ENCODE measurements around the gene KRT33A.
"Not testable (repeated sequence)": the region's sequence is repeated elsewhere in the genome, so short reads cannot be mapped to it uniquely, and the experiment has no call there.

Gene KRT33A

DNA sequence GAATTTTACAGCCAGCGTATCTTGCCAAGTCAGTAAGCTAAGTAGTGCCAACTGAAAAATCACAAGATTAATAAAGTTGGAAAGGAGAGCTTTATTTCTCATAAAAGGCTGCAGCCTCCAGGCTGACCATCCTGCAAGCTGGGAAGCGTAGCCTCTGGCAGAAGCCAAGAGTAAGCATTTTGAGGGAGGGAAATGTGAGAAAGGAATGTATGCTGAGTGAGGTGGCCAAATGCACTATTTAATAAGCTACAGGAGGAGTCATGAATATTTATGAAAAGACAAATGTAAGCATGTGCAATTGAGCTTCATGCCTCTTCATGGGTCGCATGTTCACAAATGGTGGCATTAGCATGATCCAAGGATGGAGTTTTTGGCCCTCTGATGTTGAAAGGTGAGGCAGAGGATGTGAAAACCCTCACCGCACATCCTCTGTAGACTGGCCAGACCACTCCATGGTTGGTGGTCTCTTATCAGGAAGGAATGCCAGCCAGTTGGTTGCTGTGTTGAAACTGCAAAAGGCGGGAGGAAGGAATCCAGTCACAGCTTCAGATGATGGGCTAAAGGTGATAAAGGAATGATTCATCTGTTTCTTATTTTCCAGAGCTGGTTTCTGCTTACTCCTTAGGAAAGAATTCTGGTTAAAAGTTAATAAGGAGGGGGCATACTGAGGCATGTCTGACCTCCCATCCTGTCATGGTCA, 9.8 kb upstream of the KRT33A start:
- no peak for DNase-seq

DNA sequence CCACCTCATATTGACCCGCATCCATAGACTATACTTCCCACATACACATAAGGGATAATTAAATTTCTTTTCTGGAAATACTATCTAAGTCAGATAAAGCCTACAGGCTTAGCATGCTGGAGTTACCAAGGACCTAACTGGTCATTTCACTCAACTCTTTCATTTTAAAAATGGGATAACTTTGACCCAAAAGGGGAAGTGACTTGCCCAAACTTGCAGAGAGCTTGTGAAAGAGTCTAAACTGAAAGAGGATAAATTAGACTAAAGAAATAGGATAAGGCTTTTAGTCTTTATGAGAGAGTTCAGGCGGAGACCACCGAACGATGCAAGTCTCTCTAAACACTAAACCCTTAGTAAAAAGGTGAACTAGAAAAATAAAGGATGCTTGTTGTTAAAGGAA, 3.9 kb upstream of the KRT33A start:
- DNase-seq, result no peak

DNA sequence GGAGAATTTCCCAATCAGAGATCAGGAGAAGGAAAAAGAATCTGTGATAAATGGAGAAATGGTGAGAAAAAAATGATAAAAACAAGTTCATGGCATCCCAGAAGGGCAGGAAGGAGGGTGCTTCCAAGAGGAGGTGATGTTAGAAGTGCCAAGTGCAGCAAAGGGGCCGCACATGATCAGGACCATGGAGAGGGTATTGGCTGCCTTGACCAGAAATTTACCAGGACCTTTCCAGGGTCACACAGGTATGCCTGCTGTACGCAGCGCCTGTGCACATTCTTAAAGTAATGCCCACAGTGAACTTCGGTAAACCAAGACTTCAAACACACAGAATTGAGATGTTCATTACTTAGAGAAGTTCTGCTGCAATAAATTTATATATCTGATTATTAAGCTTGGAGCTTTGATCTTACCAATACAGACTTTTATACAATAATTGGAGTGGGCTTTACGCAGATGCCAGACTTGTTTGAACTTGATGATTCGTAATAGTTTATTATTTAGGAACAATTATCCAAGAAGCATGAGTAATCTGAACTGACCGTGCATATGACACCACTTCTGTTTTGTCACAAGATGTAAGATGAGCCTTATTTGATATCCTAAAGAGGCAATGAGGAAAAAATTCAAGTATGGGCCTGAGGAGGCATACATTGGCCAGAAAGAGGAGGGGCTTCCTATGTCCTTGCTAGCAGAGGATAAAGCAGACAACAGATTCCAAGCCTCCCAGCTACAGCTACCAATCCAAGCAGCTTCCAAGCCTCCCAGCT, 2.2 kb upstream of the KRT33A start:
- DNase-seq, result no peak

DNA sequence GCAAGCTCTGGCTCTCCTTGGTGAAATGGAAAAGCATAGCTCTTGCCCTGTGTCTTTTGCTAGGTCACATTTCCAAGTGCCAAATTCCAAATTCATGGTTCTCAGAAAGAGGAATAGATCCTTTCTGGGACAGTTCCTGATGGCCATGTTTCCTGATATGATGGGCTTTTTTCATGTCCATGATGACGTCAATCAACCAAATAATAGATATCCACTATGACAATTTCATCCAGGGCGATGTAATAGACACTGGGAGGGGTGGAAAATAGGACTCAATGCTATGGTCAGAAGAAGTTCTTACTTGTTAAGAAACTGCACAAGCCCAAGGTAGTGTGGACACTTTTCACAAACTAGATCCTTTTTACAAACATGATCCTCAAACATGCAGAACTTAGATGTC, 549 bp upstream of the KRT33A start:
- no peak for DNase-seq

DNA sequence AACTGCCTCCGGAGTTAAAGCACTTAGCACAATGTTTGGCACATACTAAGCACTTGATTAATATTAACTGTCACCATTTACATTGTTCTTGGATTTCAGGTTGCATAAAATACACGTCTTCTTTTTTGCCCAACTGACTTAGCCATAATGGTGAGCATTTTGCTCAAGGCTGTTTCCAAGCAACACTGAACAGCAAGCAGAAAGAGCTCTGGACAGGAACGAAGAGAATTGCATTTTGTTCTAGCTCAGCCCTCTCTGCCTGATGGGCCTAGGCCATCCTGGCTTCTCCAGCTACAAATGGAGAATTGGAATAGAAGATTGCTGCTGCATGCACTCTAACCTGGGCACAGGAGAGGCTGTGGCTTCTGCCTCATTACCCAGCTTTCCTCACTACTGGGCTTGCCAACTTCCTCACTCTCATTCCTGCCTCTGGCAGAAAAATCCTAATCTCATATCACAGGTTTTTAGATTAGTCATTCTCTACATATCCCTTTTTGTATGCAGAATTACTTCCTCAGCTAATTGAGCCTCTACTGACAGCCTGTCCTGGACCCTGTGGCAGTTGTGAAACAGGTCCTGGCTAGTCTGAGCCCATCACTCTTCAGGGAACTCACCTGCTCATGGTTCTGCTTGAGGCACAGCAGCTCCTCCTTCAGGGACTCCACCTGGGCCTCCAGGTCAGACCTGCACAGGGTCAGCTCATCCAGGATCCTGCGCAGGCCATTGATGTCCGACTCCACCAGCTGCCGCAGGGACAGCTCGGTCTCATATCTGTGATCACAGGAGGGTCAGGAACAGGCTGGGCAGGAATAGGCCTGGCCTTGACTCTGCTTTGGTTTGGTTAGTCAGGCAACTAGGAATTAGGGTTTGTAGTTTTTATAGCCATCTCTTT, 2.5 kb downstream of the KRT33A start:
- DNase-seq, result no peak

DNA sequence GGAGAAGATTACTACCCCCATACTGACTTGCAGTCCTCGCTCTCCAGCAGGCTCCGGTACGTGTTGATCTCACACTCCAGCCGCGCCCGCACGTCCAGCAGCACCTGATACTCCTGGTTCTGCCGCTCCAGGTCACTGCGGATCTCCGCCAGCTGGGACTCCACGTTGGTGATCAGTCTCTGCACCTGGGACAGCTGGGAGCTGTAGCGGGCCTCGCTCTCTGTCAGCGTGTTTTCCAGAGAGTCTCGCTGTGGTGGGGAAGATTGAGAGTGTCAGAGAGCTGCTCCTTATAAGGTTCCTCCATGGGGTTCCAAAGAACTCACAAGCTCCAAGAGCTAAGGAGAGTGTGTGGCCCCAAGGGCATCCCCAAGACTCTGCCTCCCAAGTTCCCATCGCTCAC, 4.2 kb downstream of the KRT33A start:
- not testable (repeated sequence) for DNase-seq

DNA sequence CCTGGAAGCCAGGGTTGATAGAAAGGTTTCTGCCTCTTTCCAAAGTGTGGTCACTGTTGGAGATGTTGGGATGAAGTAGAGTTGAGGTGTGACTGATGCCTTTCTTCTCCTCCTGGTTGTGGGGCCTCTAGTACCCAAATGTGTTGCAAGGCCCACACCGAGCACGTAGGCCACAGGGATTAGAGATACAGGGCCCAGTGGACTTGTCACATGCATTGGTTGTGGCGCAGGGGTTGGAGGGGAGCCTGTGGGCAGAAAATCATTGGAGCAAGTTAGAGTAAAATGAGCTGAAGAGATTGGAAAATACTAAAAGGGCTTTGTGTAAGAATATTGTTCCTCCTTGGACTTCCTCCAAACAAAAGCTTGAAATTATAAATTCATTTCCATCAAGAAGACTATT, 4.6 kb downstream of the KRT33A start:
- no peak for DNase-seq

DNA sequence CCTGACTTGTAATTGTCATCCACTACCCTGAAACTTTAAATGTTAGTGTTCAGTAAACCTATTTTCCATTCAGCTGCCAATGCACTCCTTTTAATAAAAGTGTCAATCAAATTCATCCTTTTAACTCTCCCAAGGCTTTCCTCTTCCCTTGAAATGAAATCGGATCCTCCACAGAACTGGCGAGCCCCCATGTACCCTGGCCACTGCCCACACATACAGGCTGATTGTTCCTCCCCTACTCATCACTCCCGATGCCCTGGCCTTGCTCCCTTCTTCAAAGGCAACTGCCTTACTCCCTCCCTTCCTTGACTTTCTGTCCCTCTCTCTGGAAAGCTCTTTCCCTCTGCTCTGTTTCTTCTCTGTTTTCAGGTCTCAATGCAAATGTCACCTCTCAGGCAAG, 7.6 kb downstream of the KRT33A start:
- DNase-seq, result no peak

DNA sequence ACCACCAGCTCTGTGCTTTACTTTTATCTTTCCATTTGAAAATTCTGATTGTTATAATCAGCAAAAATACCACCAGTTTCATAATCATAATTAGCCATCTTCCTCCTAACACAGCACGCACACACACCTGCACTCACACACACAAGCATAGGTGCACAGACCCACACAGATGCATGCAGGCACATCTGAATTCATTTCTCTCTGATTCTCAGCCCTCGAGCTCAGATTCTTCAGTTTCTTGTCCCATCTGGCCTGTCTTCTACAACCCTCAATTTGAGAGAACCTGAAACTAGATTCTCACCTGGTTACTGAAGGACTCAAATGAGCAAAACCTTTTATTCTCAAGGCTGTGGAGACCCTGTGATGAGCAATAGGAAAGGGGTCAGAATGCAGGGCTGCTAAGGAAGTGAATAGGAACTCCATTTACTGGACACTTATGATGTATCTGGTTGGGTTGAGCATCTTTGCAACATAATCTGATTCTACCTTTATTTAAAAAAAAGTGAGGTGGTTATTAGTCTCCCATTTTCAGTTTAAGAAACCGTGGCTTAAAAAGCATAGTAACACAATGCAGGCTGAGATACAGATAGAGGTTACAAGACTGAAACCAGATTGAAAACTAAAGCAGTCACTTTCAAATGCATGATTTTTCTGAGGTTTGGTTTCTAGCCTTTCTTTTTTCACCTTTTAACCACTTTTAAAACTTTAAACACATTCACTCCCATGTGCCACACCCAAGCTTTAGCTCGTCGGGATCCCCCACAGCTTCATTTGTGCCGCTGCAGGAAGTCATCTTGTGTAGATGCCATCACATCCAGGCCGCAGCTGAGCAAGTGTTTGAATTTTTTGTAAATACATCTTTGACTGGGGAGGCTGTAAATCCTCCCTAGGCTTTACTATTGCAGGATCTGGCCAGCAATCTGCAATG, 9.4 kb downstream of the KRT33A start:
- peak; percentile 79 for DNase-seq

DNA sequence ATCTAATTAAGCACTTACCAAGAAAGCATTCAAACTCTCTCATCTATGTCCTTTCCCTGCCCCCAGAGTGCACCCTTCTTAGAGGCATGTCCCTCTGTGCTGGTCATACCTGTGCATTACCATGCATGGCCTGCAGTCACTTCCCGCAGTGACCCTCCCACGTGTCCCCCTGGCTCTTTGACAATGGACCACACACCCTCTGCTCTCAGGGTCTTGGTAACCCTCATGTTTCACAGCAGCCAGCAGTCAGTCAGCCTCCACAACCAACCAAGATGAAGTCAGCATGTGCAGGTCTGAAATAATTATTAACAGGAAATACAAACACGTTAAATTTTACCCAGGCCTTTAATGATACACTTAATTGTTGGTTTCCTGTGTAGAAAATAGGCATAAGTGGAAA, 10.1 kb downstream of the KRT33A start:
- no peak for DNase-seq

DNA sequence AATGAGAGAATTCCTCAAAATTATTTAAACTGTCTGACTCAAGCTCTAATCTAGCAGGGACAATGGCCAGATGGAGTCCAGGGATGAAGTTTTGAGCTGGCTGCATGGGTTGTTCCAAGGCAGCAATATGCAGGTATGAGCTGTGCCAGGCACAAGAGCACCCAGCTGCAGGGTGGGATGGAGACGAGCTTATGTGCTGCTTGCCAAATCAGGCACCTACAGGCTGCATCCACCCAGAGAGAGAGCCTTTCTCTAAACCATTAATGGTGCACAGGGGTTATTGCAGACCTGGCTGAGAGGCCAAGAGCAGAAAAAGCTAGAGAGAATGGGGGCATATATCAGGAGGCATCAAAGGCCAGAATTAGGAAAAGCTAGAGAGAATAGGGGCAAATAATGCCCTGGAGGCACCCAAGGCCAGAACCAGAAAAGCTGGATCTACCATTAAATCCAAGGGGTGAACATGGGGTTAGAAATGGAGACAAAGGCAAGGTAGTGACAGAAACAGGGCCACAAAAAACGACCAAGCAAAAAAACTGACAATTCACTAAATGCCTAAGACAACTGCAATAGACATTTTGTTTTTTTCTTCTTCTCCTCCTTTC, 11.0 kb downstream of the KRT33A start:
- DNase-seq, result no peak

DNA sequence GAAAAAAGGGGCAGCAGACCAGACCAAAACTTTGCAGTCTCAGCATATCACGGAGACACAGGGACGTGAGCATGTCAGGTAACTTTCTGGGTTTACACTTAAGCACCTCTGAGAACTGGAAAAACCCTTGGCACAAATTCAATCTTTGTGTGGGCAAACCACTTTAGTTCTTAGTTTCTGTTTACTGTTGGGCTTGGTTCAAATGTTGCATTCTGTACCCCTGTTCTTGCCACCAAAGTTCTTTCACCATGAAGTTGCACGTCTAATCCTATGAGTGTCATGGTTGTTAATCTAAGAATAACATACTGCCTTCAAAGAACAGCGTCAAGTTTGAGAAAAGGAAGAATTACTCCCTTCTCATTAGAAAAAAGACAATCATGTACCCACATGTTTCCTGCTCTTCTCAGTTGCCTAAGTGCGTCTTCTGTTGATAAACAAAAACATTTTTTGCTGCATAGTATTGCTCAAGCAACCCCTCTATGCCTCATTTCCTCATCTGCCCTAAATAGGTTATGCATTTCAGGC, 11.6 kb downstream of the KRT33A start:
- peak; percentile 74 for DNase-seq

DNA sequence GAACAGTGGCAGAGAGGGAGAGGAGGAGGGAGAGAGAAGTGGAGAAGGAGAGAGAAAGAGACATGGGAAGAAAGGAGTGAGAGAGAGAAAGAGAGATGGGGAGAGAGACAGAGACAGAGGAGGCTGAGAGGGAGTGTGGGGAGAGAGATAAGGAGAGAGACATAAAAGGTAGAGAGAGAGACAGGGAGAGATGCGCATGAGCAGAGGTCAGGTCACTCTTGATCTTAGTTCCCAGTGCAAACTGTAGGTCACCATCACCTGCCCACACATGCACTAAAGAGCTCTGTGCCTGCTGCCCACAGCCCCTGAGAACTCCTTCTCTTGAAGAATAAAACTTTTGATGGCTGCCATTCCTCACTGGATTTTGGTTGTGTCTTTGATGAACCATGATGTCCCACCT, 14.9 kb downstream of the KRT33A start:
- DNase-seq, result no peak

DNA sequence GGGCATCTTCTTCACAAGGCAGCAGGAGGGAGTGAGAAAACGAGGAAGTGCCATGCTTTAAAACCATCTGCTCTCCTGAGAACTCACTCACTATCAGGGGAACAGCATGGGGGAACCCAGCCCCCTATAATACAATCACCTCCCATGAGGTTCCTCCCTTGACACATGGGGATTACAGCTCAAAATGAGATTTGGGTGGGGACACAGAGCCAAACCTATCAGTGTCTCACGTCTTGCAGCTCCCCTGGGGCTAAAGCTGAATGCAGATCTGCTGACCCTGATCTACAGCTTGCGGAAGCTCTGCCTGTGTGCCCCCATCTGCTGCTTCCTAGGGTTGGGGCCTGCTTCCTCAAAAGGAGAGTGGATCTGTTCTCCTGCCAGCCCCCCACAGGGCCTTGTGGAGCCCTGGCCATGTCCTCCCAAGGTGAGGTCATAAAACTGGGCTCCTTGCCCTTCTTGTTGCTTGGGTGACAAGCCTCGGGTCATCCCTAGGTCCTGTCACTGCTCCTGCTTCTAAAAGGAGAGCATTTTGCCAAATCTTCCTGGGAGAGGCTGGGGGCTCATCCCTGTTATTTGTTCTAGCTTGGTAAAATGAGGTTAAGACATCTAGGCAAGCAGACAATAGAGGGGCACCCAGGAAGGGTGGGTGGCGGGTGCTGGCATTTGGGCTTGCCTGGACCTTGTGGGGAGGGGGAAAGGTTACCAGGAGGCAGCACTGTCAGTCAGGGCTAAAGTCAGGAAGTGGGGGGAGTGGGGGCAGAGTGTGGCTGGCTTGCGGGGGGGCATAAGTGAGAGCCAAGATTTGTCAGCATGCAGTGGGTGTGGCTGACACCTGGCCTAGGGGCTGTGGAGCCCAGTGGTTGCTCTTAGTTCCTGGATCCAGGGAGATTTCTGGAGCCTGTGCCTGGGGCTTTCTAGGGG, 16.0 kb downstream of the KRT33A start:
- DNase-seq, result no peak

DNA sequence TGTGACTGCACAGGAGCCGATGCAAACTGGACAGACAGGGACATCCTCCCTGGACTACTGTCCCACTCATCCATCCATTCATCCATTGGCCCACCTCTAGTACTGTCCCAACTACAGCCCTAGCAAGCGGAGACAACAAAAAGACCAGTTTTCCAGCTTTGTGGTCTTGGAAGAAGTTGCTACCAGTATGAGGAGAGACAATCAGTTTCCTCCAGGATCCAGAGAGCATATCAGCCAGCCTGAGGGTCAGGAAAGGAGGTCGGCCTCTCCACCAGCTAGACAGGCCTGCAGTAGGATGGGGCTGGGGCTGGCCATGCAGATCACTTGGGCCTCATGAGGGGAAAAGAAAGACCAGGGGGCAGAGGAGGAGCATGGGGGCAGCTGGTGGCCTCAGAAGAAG, 16.8 kb downstream of the KRT33A start:
- DNase-seq, result no peak

DNA sequence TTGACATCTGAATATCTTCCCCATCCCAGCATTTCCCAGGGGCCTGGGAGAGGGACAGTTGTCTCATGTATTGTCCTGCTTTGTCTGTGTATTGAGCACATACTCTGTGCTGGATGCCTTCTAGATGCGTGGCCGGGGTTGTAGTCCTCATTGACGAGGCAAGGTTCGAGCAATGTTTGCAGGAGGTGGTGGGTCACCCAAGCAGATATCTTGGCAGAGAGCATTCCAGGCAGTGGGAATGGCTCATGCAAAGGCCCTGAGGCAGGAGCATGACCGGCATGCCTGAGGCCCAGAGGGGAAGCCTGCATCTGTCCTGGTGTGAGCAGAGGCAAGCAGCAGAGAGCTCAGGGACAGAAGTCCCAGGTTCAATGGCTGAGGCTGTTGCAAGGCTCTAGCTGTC, 17.5 kb downstream of the KRT33A start:
- DNase-seq, result no peak

DNA sequence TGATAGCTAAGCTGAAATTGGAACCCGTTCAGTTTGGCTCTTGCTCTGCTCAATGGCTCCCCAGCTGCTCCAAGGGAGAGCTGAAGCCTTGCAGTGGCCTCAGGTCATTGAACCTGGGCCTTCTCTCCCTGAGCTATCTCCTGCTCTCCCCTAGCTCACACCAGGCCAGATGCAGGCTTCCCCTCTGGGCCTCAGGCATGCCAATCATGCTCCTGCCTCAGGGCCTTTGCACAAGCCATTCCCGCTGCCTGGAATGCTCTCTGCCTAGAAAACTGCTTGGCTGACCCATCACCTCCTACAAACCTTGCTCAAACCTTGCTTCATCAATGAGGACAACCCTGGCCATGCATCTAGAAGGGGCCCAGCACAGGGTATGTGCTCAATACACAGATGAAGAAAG, 18.4 kb downstream of the KRT33A start:
- no peak for DNase-seq

DNA sequence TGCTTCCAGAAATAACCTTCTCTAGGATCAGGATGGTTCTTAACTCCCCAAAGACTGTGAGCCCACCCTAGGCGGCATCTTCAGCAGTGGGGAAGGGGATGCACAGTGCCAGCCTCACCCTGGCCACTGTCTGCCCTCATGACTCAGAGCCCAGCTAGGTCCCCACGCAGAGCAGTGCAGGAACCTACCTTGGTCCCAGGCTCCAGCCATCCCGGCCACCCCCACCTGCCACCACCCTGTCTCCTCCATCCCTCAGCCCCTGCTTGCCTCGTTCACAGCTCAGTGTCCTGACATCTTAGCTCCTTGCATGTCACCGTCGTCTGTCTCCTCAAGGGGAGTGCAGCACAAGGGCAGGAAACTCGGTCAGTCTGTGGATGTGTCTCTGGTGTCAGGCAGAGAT, 19.0 kb downstream of the KRT33A start:
- DNase-seq, result no peak

DNA sequence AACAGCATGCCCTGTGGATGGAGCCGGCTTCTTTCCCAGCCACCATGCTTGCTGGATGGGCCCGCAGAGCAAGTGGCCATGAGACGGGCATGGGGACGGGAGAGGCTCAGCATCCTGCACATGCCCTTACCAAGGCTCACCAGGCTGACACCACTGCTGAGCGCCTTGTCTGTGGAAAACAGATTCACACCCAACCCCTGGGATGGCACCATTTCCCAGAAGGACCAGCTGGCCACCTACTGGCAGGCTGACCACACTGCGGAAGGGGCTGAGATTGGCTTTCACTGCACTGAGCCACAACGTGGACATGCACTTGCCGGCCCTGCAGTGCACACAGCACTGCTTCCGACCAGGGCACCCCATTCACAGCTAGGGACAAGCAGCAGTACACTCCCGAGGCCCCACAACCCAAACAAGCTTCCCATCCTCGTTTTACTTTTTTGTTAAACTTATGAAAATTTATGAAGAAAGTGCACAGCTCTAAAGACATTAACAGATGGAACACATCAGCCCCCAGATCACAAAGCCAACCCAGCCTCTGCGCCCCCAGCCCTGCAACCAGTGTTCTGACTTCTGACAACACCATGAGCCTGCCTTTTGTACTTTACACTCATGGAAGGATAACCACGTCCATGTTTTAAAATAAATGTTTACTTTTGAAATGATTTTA, 21.2 kb downstream of the KRT33A start:
- peak; percentile 64 for DNase-seq

DNA sequence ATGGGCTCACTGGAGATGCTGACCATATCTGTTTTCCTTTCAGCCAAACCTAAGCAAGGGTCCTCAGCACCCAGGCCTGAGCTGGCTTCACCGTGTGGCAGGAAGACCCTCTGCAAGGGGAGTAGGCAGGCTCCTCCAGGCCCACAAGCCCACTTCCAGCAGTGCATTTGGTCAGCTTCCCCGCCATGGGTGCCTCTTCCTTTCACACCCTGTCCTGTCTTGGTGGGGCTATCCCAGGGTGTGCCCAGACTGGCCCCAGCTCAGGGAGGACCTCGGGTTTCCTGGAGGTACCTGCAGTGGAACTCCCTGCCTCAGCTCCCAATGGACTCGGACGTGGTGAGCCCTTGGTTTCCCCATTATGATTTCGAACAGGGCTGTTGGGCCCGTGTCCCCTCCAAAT, 22.4 kb downstream of the KRT33A start:
- no peak for DNase-seq

All from activated effector memory CD4-positive, alpha-beta T cell treated with anti-CD3 and anti-CD28 coated beads, Interleukin-2, amount 50 U/mL, for 16 hours (primary cell).